Osteoblast (primary cell): ENCODE measurements around the gene CLMP. TPM values are rescaled to one million over a fixed set of nuclear protein-coding genes. Genes with fewer than 3 reads are reported as not detected.

ENCODE experiments used
- DNase-seq: peaks from one replicate; pipeline ENCODE4 v3.0.0; 2011; ENCODE audit warnings: low spot score, mixed read lengths; ENCODE audit not compliant: insufficient read length; ENCODE audit errors: missing footprints
- H2AFZ ChIP-seq: 2 replicates; pipeline ENCODE4 v1.6.0; 2011; ENCODE audit warnings: mild to moderate bottlenecking, low read length
- H3K27ac ChIP-seq: 2 replicates; pipeline ENCODE4 v1.5.1; 2011; ENCODE audit warnings: mild to moderate bottlenecking, low read depth, low read length, moderate library complexity
- H3K27me3 ChIP-seq: 2 replicates; pipeline ENCODE4 v1.6.0; 2012; ENCODE audit warnings: mild to moderate bottlenecking, control low read depth, inconsistent platforms, low read length, moderate library complexity; ENCODE audit not compliant: insufficient read depth
- H3K36me3 ChIP-seq: 2 replicates; pipeline ENCODE4 v1.5.1; 2011; ENCODE audit warnings: mild to moderate bottlenecking, low read length, control low read depth, moderate library complexity; ENCODE audit not compliant: insufficient read depth
- H3K4me1 ChIP-seq: 2 replicates; pipeline ENCODE4 v1.5.1; 2011; ENCODE audit warnings: mild to moderate bottlenecking, low read length, control low read depth, moderate library complexity; ENCODE audit not compliant: insufficient read depth
- H3K4me2 ChIP-seq: 2 replicates; pipeline ENCODE4 v1.6.0; 2011; ENCODE audit warnings: mild to moderate bottlenecking, low read length; ENCODE audit not compliant: insufficient read depth
- H3K4me3 ChIP-seq: fragments of 200-600 bp; sonication (generic); 3 replicates; pipeline ENCODE4 v1.5.1; 2012; ENCODE audit warnings: mild to moderate bottlenecking, low read length, inconsistent platforms; ENCODE audit not compliant: insufficient read depth
- H3K79me2 ChIP-seq: 2 replicates; pipeline ENCODE4 v1.6.0; 2012; ENCODE audit warnings: mild to moderate bottlenecking, low read length, control low read depth, inconsistent platforms; ENCODE audit not compliant: insufficient read depth
- H3K9me3 ChIP-seq: 2 replicates; pipeline ENCODE4 v1.5.1; 2011; ENCODE audit warnings: low read depth, low read length, control low read depth
- H4K20me1 ChIP-seq: 2 replicates; pipeline ENCODE4 v1.6.0; 2012; ENCODE audit warnings: mild to moderate bottlenecking, low read length, control low read depth; ENCODE audit not compliant: insufficient read depth
- CTCF ChIP-seq: IDR thresholded peaks from 2 replicates; pipeline ENCODE4 v1.5.1; 2011; ENCODE audit warnings: mild to moderate bottlenecking, low read depth, low read length, moderate library complexity; ENCODE audit errors: extremely low read depth
- total RNA-seq: library from RNA; depleted of rRNA; stranded (reverse); fragments of >200 nt; gene quantifications from 2 replicates; pipeline ENCODE4 v1.2.3, GENCODE V29; 2012

Gene CLMP
- total RNA-seq, 1 donor: 210 TPM

- Histone ChIP-seq H3K4me3 (no peak overlapping the region), H3K9me3 (no peaks in the 10 kb centered on the region), H3K27ac (peak overlapping the region; percentile 37), H3K4me2 (no peak overlapping the region), H3K79me2 (peaks cover 97% of the 10 kb centered on the region), H3K4me1 (peaks cover 48% of the 10 kb centered on the region), H2AFZ (no peak overlapping the region), H3K27me3 (no peaks in the 10 kb centered on the region), H4K20me1 (peaks cover 23% of the 10 kb centered on the region), H3K36me3 (peaks cover 59% of the 10 kb centered on the region)
- DNase-seq: no peak
- no peak for TF ChIP-seq CTCF
Observed at GRCh38 chr11:123164732-123165450, 30.2 kb downstream of the CLMP start.

GRCh38 chr11:123163621-123164020 is 31.4 kb downstream of the CLMP start:
- TF ChIP-seq CTCF: peak; percentile 44
- Histone ChIP-seq H3K79me2 (peaks cover 97% of the 10 kb centered on the region), H2AFZ (no peak overlapping the region), H3K27me3 (no peaks in the 10 kb centered on the region), H3K4me3 (no peak overlapping the region), H4K20me1 (peaks cover 23% of the 10 kb centered on the region), H3K9me3 (no peaks in the 10 kb centered on the region), H3K36me3 (peaks cover 57% of the 10 kb centered on the region), H3K4me2 (no peak overlapping the region), H3K27ac (peak overlapping the region; percentile 32), H3K4me1 (peaks cover 52% of the 10 kb centered on the region)
- peak; percentile 25 for DNase-seq

- Histone ChIP-seq H3K27ac (peak overlapping the region; percentile 4), H3K27me3 (no peaks in the 10 kb centered on the region), H3K4me3 (no peak overlapping the region), H2AFZ (no peak overlapping the region), H3K9me3 (no peaks in the 10 kb centered on the region), H3K36me3 (peaks cover 68% of the 10 kb centered on the region), H3K4me1 (peaks cover 52% of the 10 kb centered on the region), H4K20me1 (peaks cover 26% of the 10 kb centered on the region), H3K79me2 (peaks cover 99% of the 10 kb centered on the region), H3K4me2 (no peak overlapping the region)
- DNase-seq: no peak
- TF ChIP-seq CTCF: no peak
Observed at GRCh38 chr11:123161376-123162030, 33.5 kb downstream of the CLMP start.

- H3K4me1 ChIP-seq: peaks cover 33% of the 10 kb centered on the region
- TF ChIP-seq CTCF: no peak
- H3K79me2 ChIP-seq: peaks cover 99% of the 10 kb centered on the region
- no peaks in the 10 kb centered on the region for H3K27me3 ChIP-seq
- DNase-seq: no peak
- no peak overlapping the region for H3K4me3 ChIP-seq
- H3K36me3 ChIP-seq: peaks cover 77% of the 10 kb centered on the region
- peak overlapping the region; percentile 54 for H3K27ac ChIP-seq
- H3K9me3 ChIP-seq: no peaks in the 10 kb centered on the region
- H4K20me1 ChIP-seq: peaks cover 29% of the 10 kb centered on the region
- H2AFZ ChIP-seq: no peak overlapping the region
- no peak overlapping the region for H3K4me2 ChIP-seq
Observed at GRCh38 chr11:123159183-123159857, 35.7 kb downstream of the CLMP start.
